Caco-2 (cell line): ENCODE measurements around the gene HOXA6. TPM values are rescaled to one million over a fixed set of nuclear protein-coding genes. Genes with fewer than 3 reads are reported as not detected.
A peak's percentile ranks its signal among the peaks of the same experiment; 100 is the strongest.

Source experiments
- BruUV-seq: library from RNA; stranded (reverse); fragments of 400-500 nt; replicated peaks from 2 replicates; lab custom pipeline; 2021; lab: Mats Ljungman, UMichigan
- CTCF ChIA-PET: fragments of 300-600 bp; sonication (Branson Sonifier 250); formaldehyde crosslinking; loops from one replicate; lab custom pipeline; 2022; ENCODE audit warnings: antibody characterized with exemption; lab: Charles Lee
- POLR2A ChIA-PET: fragments of 300-600 bp; sonication (Branson Sonifier 250); formaldehyde crosslinking; loops from one replicate; lab custom pipeline; 2022; ENCODE audit warnings: antibody characterized with exemption; lab: Charles Lee
- DNase-seq, 2 experiments: peaks; one replicate each; pipeline versions ENCODE4 v3.0.0 to v3.0.0-alpha.2; 2020 to 2022
- H3K27me3 ChIP-seq: replicated peaks from 2 replicates; pipeline ENCODE4 v1.6.0; 2011; ENCODE audit warnings: low read length; ENCODE audit not compliant: control insufficient read depth, insufficient read depth
- H3K36me3 ChIP-seq: 2 replicates; pipeline ENCODE4 v1.5.1; 2011; ENCODE audit warnings: low read length; ENCODE audit not compliant: control insufficient read depth, insufficient read depth
- H3K4me1 ChIP-seq: fragments of 250-450 bp; sonication (Bioruptor Pico); 2 replicates; pipeline ENCODE4 v1.5.1; 2020; ENCODE audit warnings: mild to moderate bottlenecking
- H3K4me3 ChIP-seq: 2 replicates; pipeline ENCODE4 v1.5.1; 2011; ENCODE audit warnings: low read depth, mild to moderate bottlenecking, control low read depth, low read length
- H3K9me3 ChIP-seq: fragments of 250-450 bp; sonication (Bioruptor Pico); 2 replicates; pipeline ENCODE4 v1.5.1; 2020; ENCODE audit warnings: mild to moderate bottlenecking, moderate library complexity
- H3K27ac Mint-ChIP-seq: one replicate; pipeline ENCODE4 v1.8.0; 2022; ENCODE audit warnings: mixed read lengths; ENCODE audit not compliant: unreplicated experiment
- H3K27me3 Mint-ChIP-seq: one replicate; pipeline ENCODE4 v1.8.0; 2022; ENCODE audit warnings: mixed read lengths; ENCODE audit not compliant: insufficient read depth, unreplicated experiment
- H3K36me3 Mint-ChIP-seq: one replicate; pipeline ENCODE4 v1.8.0; 2022; ENCODE audit warnings: mild to moderate bottlenecking, mixed read lengths; ENCODE audit not compliant: insufficient read depth, unreplicated experiment
- H3K4me1 Mint-ChIP-seq: one replicate; pipeline ENCODE4 v1.8.0; 2022; ENCODE audit warnings: low read depth, mixed read lengths; ENCODE audit not compliant: unreplicated experiment
- H3K4me3 Mint-ChIP-seq: one replicate; pipeline ENCODE4 v1.8.0; 2022; ENCODE audit warnings: mild to moderate bottlenecking, moderate library complexity, mixed read lengths; ENCODE audit not compliant: unreplicated experiment
- H3K9me3 Mint-ChIP-seq: one replicate; pipeline ENCODE4 v1.8.0; 2022; ENCODE audit warnings: mixed read lengths; ENCODE audit not compliant: unreplicated experiment
- intact Hi-C: fragments of 100-400 bp; cut with micrococcal nuclease; formaldehyde crosslinking; loops from one replicate; pipeline ENCODE4 v1.10.0; 2022; ENCODE audit not compliant: unreplicated experiment
- total RNA-seq: library from RNA; stranded (reverse); gene quantifications from 2 replicates; pipeline ENCODE4 v1.2.3, GENCODE V29; 2022
- TF ChIP-seq, protein P1 (sequence below), 2 experiments: fragments of 200-600 bp in 1 of 2; IDR thresholded peaks; 1 replicate in 1 of 2; 2 replicates in 1 of 2; pipeline versions ENCODE4 v1.5.1 to v1.8.0; 2011 to 2022; ENCODE audit warnings: antibody characterized with exemption in 1 of 2, control low read depth in 1 of 2, inconsistent platforms in 1 of 2, low read depth in 1 of 2, low read length in 1 of 2, mild to moderate bottlenecking in 1 of 2, moderate library complexity in 1 of 2; ENCODE audit not compliant: insufficient read depth in 1 of 2, severe bottlenecking in 1 of 2, unreplicated experiment in 1 of 2

HOXA6 gene
- total RNA-seq, 1 experiment from 2014 or later, result 5.6 TPM

DNA sequence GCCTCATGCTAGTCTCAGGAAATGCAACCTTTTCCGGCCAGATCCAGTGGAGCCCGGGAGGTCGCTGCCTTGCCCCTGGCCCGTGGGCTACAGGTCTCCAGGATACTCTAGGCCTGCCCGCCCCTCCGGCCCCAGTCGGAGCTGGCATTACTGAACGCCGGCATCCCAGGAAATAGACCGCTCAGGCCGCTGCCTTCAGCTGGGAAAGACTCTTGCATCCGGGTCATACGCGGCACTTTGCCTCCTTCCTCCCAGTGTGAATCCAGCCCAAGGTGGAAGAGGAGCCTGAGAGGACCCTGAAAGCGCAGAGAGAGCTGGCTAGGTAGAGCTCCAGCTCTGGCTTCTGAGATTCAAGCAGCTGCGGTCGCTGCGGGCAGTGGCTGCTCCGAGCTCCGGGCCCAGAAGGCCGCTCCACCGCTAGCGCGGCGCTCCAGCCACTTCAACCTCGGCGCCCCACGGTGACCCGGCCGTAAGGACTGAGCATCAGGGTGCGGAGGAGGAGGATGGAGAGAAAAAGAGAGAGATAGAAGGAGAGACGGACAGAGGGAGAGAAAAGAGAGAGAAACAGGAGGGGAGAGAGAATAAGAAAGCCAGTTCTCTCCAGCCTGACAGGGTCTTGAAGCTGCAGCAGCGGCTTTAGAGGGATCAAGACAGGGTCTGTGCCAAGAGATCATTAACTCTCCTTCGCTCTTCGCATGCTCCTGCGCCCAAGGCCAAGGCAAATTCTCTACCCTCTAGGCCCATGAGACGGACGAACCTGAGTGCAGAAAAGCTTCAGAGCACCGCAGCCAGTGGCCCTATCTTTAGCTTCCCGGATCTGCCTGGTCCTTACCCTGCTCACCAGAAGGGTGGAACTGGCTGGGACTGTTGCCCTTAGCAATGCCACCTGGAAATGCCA lies 28.3 kb upstream of the HOXA6 start:
- Mint-ChIP-seq H3K36me3 (peaks cover 10% of the 10 kb centered on the region), H3K27ac (no peak overlapping the region), H3K27me3 (no peaks in the 10 kb centered on the region), H3K4me1 (peaks cover 11% of the 10 kb centered on the region), H3K9me3 (no peaks in the 10 kb centered on the region), H3K4me3 (no peak overlapping the region)
- Histone ChIP-seq H3K27me3 (peaks cover 2% of the 10 kb centered on the region), H3K4me3 (no peak overlapping the region), H3K4me1 (peaks cover 8% of the 10 kb centered on the region), H3K9me3 (no peaks in the 10 kb centered on the region), H3K36me3 (no peaks in the 10 kb centered on the region)
- intact Hi-C loops, result no loop called here
- POLR2A ChIA-PET, result no interaction called here
- CTCF ChIA-PET, result interaction anchor here (0.8 kb wide), 1 partner anchor 10 kb away, joined by 3 read pairs; no protein-coding TSS in a partner anchor
- TF ChIP-seq, protein P1, sequence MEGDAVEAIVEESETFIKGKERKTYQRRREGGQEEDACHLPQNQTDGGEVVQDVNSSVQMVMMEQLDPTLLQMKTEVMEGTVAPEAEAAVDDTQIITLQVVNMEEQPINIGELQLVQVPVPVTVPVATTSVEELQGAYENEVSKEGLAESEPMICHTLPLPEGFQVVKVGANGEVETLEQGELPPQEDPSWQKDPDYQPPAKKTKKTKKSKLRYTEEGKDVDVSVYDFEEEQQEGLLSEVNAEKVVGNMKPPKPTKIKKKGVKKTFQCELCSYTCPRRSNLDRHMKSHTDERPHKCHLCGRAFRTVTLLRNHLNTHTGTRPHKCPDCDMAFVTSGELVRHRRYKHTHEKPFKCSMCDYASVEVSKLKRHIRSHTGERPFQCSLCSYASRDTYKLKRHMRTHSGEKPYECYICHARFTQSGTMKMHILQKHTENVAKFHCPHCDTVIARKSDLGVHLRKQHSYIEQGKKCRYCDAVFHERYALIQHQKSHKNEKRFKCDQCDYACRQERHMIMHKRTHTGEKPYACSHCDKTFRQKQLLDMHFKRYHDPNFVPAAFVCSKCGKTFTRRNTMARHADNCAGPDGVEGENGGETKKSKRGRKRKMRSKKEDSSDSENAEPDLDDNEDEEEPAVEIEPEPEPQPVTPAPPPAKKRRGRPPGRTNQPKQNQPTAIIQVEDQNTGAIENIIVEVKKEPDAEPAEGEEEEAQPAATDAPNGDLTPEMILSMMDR (IDR thresholded peaks at IDR 0.05; ENCODE audit: insufficient read depth in 1 of 2, low read depth in 1 of 2, low read length in 1 of 2, severe bottlenecking in 1 of 2, unreplicated experiment in 1 of 2), result no peak
- no TSS peak for BruUV-seq
- DNase-seq, result peak in 1 of 2 experiments; percentile 26

DNA sequence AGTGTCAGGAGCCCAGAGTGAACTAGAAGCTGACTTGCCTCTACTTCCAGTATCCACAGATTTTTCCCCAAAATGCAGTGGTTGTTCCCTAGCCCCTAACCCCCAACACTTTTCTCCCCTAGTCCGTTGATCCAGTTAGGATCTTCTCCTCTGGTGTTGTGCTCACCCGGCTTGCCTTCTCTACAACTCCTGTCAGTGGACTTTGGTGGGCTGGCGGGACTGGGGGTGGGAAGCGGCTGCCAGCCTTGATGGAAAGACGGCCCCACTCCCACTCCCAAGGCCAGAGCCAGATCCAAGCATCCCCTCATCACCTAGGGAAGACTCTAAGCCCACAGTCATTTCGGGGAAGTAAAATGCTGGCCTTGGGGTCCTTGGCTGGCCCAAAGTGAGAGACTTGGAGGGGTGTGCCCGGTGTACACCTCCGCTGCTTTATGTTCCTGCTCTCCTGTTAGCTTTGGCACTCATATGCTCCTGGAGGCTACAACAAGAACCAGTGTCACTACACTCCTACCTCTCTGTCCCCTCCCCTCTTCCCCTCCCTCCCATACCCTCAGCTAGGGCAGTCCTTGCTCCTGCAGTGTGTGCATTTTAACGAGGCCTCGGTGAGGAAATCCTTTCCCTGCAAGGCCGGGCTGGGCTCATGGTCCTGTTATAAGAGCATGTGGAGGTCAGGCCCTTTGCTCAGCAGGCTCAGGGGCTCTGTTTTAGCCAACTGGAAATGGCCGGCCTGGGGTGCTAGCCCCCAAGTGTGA lies 27.5 kb upstream of the HOXA6 start:
- no TSS peak for BruUV-seq
- DNase-seq, result peak in 1 of 2 experiments; percentile 29
- Mint-ChIP-seq H3K27ac (no peak overlapping the region), H3K36me3 (peaks cover 10% of the 10 kb centered on the region), H3K4me3 (peak overlapping the region; percentile 74), H3K27me3 (no peaks in the 10 kb centered on the region), H3K4me1 (peaks cover 11% of the 10 kb centered on the region), H3K9me3 (no peaks in the 10 kb centered on the region)
- H3K9me3 ChIP-seq, result no peaks in the 10 kb centered on the region
- no peak overlapping the region for H3K4me3 ChIP-seq
- ChIA-PET CTCF (no interaction called here), POLR2A (no interaction called here)
- intact Hi-C loops, result no loop called here
- TF ChIP-seq, protein P1 (IDR thresholded peaks at IDR 0.05; ENCODE audit: insufficient read depth in 1 of 2, low read depth in 1 of 2, low read length in 1 of 2, severe bottlenecking in 1 of 2, unreplicated experiment in 1 of 2), result no peak
- H3K27me3 ChIP-seq, result peaks cover 2% of the 10 kb centered on the region
- H3K36me3 ChIP-seq, result no peaks in the 10 kb centered on the region
- H3K4me1 ChIP-seq, result peaks cover 12% of the 10 kb centered on the region
